WTC11 (cell line): ENCODE results near the gene OXER1.

Source experiments
- CBFB ChIP-seq: sonication (generic); formaldehyde crosslinking; IDR thresholded peaks from 2 replicates; pipeline ENCODE4 v1.8.1; 2022; ENCODE audit warnings: mild to moderate bottlenecking, low read depth, missing genetic modification reagents
- TCF7 ChIP-seq: sonication (generic); formaldehyde crosslinking; IDR thresholded peaks from 2 replicates; pipeline ENCODE4 v1.8.0; 2022; ENCODE audit warnings: mild to moderate bottlenecking, low read depth, missing genetic modification reagents, moderate library complexity
- TF ChIP-seq, protein P1 (sequence below): sonication (generic); formaldehyde crosslinking; IDR thresholded peaks from 2 replicates; pipeline ENCODE4 v1.8.1; 2023; ENCODE audit warnings: mild to moderate bottlenecking, missing genetic modification reagents, moderate library complexity

GRCh38 chr2:42762823-42763804 is 821 bp downstream of the OXER1 start:
- TF ChIP-seq CBFB (CRISPR knock-in tag), result no peak
- no peak for TF ChIP-seq TCF7 (CRISPR knock-in tag)
- TF ChIP-seq, protein P1, sequence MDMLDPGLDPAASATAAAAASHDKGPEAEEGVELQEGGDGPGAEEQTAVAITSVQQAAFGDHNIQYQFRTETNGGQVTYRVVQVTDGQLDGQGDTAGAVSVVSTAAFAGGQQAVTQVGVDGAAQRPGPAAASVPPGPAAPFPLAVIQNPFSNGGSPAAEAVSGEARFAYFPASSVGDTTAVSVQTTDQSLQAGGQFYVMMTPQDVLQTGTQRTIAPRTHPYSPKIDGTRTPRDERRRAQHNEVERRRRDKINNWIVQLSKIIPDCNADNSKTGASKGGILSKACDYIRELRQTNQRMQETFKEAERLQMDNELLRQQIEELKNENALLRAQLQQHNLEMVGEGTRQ (CRISPR knock-in tag), result no peak
